HepG2 (cell line): Measurements from ENCODE around the gene DNAJB2. TPM values are rescaled to one million over a fixed set of nuclear protein-coding genes. Genes with fewer than 3 reads are reported as not detected.

ENCODE experiments used
- ATAC-seq: fragments of 200-7000 bp; cut with Tn5 transposase; 3 replicates; pipeline ENCODE4 v1.9.1; 2020; ENCODE audit warnings: mild to moderate bottlenecking, moderate library complexity
- BruUV-seq: library from RNA; stranded (reverse); fragments of 400-500 nt; replicated peaks from 2 replicates; lab custom pipeline; 2021; lab: Mats Ljungman, UMichigan
- CTCF ChIA-PET: fragments of 300-600 bp; formaldehyde crosslinking; extraction: SDS; loops from one replicate; lab custom pipeline; 2021; ENCODE audit warnings: low total read pairs, inconsistent platforms, low intra/inter-chr PET ratio; lab: Yijun Ruan, JAX
- POLR2A ChIA-PET: fragments of 350-600 bp; sonication (Branson Sonifier 250); formaldehyde crosslinking; loops from one replicate; lab custom pipeline; 2020; ENCODE audit warnings: antibody characterized with exemption, inconsistent platforms; lab: Yijun Ruan, JAX
- DNase-seq: peaks from one replicate; pipeline ENCODE4 v3.0.0-alpha.2; 2015; ENCODE audit warnings: low spot score
- FAIRE-seq: peaks from 3 replicates; lab custom pipeline; 2011; peaks lifted over from hg19 to GRCh38; lab: Jason Lieb, UNC
- H2AFZ ChIP-seq: one replicate; pipeline ENCODE4 v1.6.1; 2011; ENCODE audit warnings: low read length, inconsistent platforms
- H3K27ac ChIP-seq: fragments of 300-600 bp; 3 replicates; pipeline ENCODE4 v1.8.0; 2011; ENCODE audit warnings: mixed run types, mild to moderate bottlenecking, mixed read lengths, low read length, inconsistent platforms; ENCODE audit not compliant: insufficient read depth; ENCODE audit errors: extremely low read length
- H3K27me3 ChIP-seq, 2 experiments: fragments of 200-600 bp in 1 of 2; 2 replicates in 1 of 2; 3 replicates in 1 of 2; pipeline versions ENCODE4 v1.6.0 to v1.8.0; 2011; ENCODE audit warnings: low read length in 2 of 2, mild to moderate bottlenecking in 2 of 2, moderate library complexity in 2 of 2, inconsistent platforms in 1 of 2; ENCODE audit not compliant: insufficient read depth in 2 of 2, control insufficient read depth in 1 of 2
- H3K36me3 ChIP-seq, 2 experiments: fragments of 200-600 bp in 1 of 2; replicated peaks in 1 of 2; 2 replicates in 1 of 2; 3 replicates in 1 of 2; pipeline versions ENCODE4 v1.5.1 to v1.8.0; 2011; ENCODE audit warnings: low read length in 2 of 2, inconsistent platforms in 1 of 2; ENCODE audit not compliant: insufficient read depth in 2 of 2, control insufficient read depth in 1 of 2
- H3K4me1 ChIP-seq: 2 replicates; pipeline ENCODE4 v1.5.1; 2012; ENCODE audit warnings: low read length, inconsistent platforms; ENCODE audit not compliant: insufficient read depth
- H3K4me2 ChIP-seq: 2 replicates; pipeline ENCODE4 v1.6.0; 2011; ENCODE audit warnings: low read depth, low read length, inconsistent platforms
- H3K4me3 ChIP-seq, 3 experiments: fragments of 200-600 bp in 1 of 3; sonication (generic), shearing (Covaris generic) in 1 of 3; replicated peaks in 1 of 3; 2 replicates each; pipeline ENCODE4 v1.5.1; 2011 to 2016; ENCODE audit warnings: low read length in 3 of 3, inconsistent platforms in 2 of 3, low read depth in 2 of 3, mild to moderate bottlenecking in 2 of 3, control low read depth in 1 of 3, mixed read lengths in 1 of 3; ENCODE audit not compliant: insufficient read depth in 1 of 3
- H3K79me2 ChIP-seq: one replicate; pipeline ENCODE4 v1.6.1; 2011; ENCODE audit warnings: low read length, inconsistent platforms; ENCODE audit not compliant: insufficient read depth
- H3K9ac ChIP-seq: 2 replicates; pipeline ENCODE4 v1.6.0; 2011; ENCODE audit warnings: mild to moderate bottlenecking, low read depth, low read length, inconsistent platforms; ENCODE audit not compliant: insufficient read depth
- H3K9me3 ChIP-seq: 2 replicates; pipeline ENCODE4 v1.5.1; 2012; ENCODE audit warnings: mild to moderate bottlenecking, low read length
- H4K20me1 ChIP-seq: 2 replicates; pipeline ENCODE4 v1.6.0; 2011; ENCODE audit warnings: inconsistent platforms, mild to moderate bottlenecking, low read length, moderate library complexity; ENCODE audit not compliant: insufficient read depth
- RELA ChIP-seq: sonication (generic); formaldehyde crosslinking; IDR thresholded peaks from 2 replicates; pipeline ENCODE4 v1.4.0; 2020; ENCODE audit warnings: missing genetic modification reagents
- SMC3 ChIP-seq: IDR thresholded peaks from 2 replicates; pipeline ENCODE4 v1.6.1; 2011; ENCODE audit warnings: low read length, improper control_type of control experiment
- ZFP37 ChIP-seq: sonication (generic); formaldehyde crosslinking; IDR thresholded peaks from 2 replicates; pipeline ENCODE4 v1.4.0; 2020; ENCODE audit warnings: missing genetic modification reagents, borderline replicate concordance
- ZNF768 ChIP-seq: sonication (generic); formaldehyde crosslinking; IDR thresholded peaks from 2 replicates; pipeline ENCODE4 v1.4.0; 2020; ENCODE audit warnings: missing genetic modification reagents
- ZSCAN20 ChIP-seq: sonication (generic); formaldehyde crosslinking; IDR thresholded peaks from 2 replicates; pipeline ENCODE4 v1.4.0; 2020; ENCODE audit warnings: missing genetic modification reagents, mild to moderate bottlenecking, borderline replicate concordance
- WGBS: methylation state at CpG from one replicate; pipeline ENCODE4 v1.1.6; 2017; ENCODE audit warnings: low lambda C conversion rate; 5-methylcytosine and 5-hydroxymethylcytosine counted together
- in situ Hi-C: cut with HindIII; loops from 2 replicates; pipeline ENCODE4 v1.10.0; 2017; ENCODE audit warnings: low pct_unique_long_range_greater_than_20kb; ENCODE audit not compliant: extremely low pct_ligation_motif_present
- intact Hi-C: fragments of 100-400 bp; cut with micrococcal nuclease; formaldehyde crosslinking; loops from one replicate; pipeline ENCODE4 v1.10.0; 2022; ENCODE audit not compliant: unreplicated experiment
- polyA plus RNA-seq, 8 experiments: library from polyadenylated mRNA; depleted of rRNA in 3 of 8; stranded (reverse) in 7 of 8; unstranded in 1 of 8; fragments of >200 nt; fragmentation: Illumina TruSeq in 4 of 8; extraction: Trizol in 4 of 8; gene quantifications; 2 replicates each; pipeline versions ENCODE4 v1.2.1 to v1.2.3, GENCODE V29; 2011 to 2016; ENCODE audit warnings: low read depth in 4 of 8, missing spikeins in 1 of 8, mixed read lengths in 1 of 8; ENCODE audit not compliant: insufficient read depth in 1 of 8
- total RNA-seq, 5 experiments: library from RNA; depleted of rRNA; stranded (reverse); fragments of >200 nt; fragmentation: Illumina TruSeq; extraction: Trizol; gene quantifications; 2 replicates each; pipeline ENCODE4 v1.2.3, GENCODE V29; 2016; ENCODE audit warnings: low read depth in 1 of 5
- TF ChIP-seq, protein P1 (sequence below): IDR thresholded peaks from 2 replicates; pipeline ENCODE4 v1.6.1; 2018; ENCODE audit warnings: missing genetic modification reagents, mild to moderate bottlenecking, missing compliant biosample characterization

DNAJB2 gene
- total and polyA plus RNA-seq, 2 of the 13 experiments (the other 11 are each of a cell fraction or from before 2014, with no cell fraction given) = 21.3 to 31.1 TPM

DNA sequence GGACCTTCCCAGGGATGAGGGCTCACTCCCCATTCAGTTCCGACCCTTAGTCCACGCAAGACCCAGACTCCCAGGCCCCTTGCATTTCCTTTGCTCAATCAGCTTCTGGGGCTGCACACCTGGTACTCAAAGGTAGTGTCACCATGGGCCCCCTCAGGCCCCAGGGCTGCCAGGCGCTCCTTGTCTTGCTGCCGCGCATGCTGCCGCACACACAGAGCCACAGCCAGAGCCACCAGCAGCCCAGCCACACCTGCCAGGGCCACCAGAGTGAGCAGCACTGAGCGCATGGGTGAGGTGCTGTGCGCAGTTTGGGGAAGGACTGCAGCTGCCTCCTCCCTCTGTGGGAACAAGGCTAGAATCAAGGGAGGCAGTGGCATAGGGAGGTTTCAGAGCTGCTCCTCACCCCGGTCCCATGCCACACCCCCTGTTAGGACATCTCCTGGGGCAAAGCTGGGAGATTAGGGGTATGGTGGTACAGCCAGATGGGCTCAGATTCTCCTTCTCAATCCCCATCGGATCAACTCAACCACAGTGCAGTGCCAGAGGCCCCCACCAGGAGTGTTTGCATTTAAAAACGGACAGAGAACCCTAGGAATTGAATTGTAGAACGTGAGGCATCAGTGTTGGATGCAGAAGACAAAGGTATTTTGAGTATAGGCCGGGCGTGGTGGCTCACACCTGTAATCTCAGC is 18.7 kb downstream of the DNAJB2 start:
- no peak for FAIRE-seq
- Histone ChIP-seq H3K9ac (no peak overlapping the region), H3K79me2 (no peaks in the 10 kb centered on the region), H2AFZ (no peak overlapping the region), H3K27ac (no peak overlapping the region), H3K4me3 (no peak overlapping the region), H4K20me1 (no peaks in the 10 kb centered on the region; the same call in 1 of the 2 replicates), H3K27me3 (peaks cover 12 to 83% of the 10 kb centered on the region in 2 experiments), H3K36me3 (no peaks in the 10 kb centered on the region), H3K9me3 (no peaks in the 10 kb centered on the region), H3K4me2 (no peak overlapping the region), H3K4me1 (peaks cover 42% of the 10 kb centered on the region)
- TF ChIP-seq ZSCAN20 (CRISPR knock-in tag) (no peak), ZNF768 (CRISPR knock-in tag) (0 out of 2 replicates have a peak, but pooled peaks have one; percentile 13), ZFP37 (CRISPR knock-in tag) (0 out of 2 replicates have a peak, but pooled peaks have one; percentile 2), SMC3 (no peak), RELA (CRISPR knock-in tag) (no peak)
- TF ChIP-seq, protein P1, sequence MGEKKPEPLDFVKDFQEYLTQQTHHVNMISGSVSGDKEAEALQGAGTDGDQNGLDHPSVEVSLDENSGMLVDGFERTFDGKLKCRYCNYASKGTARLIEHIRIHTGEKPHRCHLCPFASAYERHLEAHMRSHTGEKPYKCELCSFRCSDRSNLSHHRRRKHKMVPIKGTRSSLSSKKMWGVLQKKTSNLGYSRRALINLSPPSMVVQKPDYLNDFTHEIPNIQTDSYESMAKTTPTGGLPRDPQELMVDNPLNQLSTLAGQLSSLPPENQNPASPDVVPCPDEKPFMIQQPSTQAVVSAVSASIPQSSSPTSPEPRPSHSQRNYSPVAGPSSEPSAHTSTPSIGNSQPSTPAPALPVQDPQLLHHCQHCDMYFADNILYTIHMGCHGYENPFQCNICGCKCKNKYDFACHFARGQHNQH (CRISPR knock-in tag) = no peak
- in situ Hi-C loops (loop anchor here (5.0 kb wide), 1 partner anchor 126 kb away; the partner anchor contains the start of gene SLC23A3), intact Hi-C loops (loop anchor here (1.0 to 10.0 kb wide), 4 partner anchors 121 to 241 kb away; partner anchors contain the start of gene CNPPD1)
- ChIA-PET POLR2A (interaction anchor here (1.4 kb wide), 1 partner anchor 49 kb away, joined by 3 read pairs; no protein-coding TSS in a partner anchor), CTCF (interaction anchor here (1.3 to 2.9 kb wide), 4 partner anchors 20 to 143 kb away, joined by 5 to 28 read pairs (median 15); partner anchors contain the start of genes DNAJB2 and NHEJ1)
- WGBS = 56% methylated on average over 14 of the region's 14 CpGs
- peak; percentile 11; the same call in 2 of the 3 replicates for ATAC-seq
- no TSS peak for BruUV-seq
- DNase-seq = no peak
